Esophagus muscularis mucosa (tissue), 4 donors: ENCODE measurements around the gene MRGPRX2. TPM values are rescaled to one million over a fixed set of nuclear protein-coding genes. Genes with fewer than 3 reads are reported as not detected.

Experiments
- DNase-seq: peaks from one replicate; pipeline ENCODE4 v3.0.0-alpha.2; 2017; ENCODE audit errors: extremely low spot score
- H3K27ac ChIP-seq, 4 donors: fragments of 200-600 bp; sonication (generic); replicated peaks in 1 of 4; 1 replicate in 3 of 4; 2 replicates in 1 of 4; pipeline ENCODE4 v1.5.1; 2016 to 2019; ENCODE audit warnings: mild to moderate bottlenecking in 1 of 4
- H3K27me3 ChIP-seq, 4 donors: fragments of 200-600 bp; sonication (generic); one replicate each; pipeline versions ENCODE4 v1.5.1 to v1.6.0; 2016 to 2019
- H3K36me3 ChIP-seq, 4 donors: fragments of 200-600 bp; sonication (generic); one replicate each; pipeline ENCODE4 v1.5.1; 2016 to 2019
- H3K4me1 ChIP-seq, 4 donors: fragments of 200-600 bp; sonication (generic); one replicate each; pipeline ENCODE4 v1.5.1; 2016 to 2019
- H3K4me3 ChIP-seq, 4 donors: fragments of 200-600 bp; sonication (generic); 1 replicate in 2 of 4; 2 replicates in 2 of 4; pipeline ENCODE4 v1.5.1; 2016 to 2019; ENCODE audit warnings: mild to moderate bottlenecking in 4 of 4, moderate library complexity in 1 of 4
- H3K9me3 ChIP-seq, 4 donors: fragments of 200-600 bp; sonication (generic); 1 replicate in 3 of 4; 2 replicates in 1 of 4; pipeline ENCODE4 v1.5.1; 2016 to 2019
- EP300 ChIP-seq: sonication (generic); formaldehyde crosslinking; IDR thresholded peaks from one replicate; pipeline ENCODE4 v1.6.1; 2017; ENCODE audit warnings: antibody characterized with exemption
- POLR2A ChIP-seq: fragments of 450-650 bp; IDR thresholded peaks from one replicate; pipeline ENCODE4 v1.6.1; 2017; ENCODE audit warnings: antibody characterized with exemption, moderate library complexity, mild to moderate bottlenecking, low read depth
- POLR2AphosphoS5 ChIP-seq, 2 donors: sonication (generic); formaldehyde crosslinking; IDR thresholded peaks; one replicate each; pipeline ENCODE4 v1.6.1; 2017; ENCODE audit warnings: antibody characterized with exemption in 2 of 2
- WGBS: methylation state at CpG from one replicate; pipeline ENCODE4 v1.1.5; 2018; 5-methylcytosine and 5-hydroxymethylcytosine counted together
- intact Hi-C: fragments of 100-400 bp; cut with DNase I; formaldehyde crosslinking; loops from one replicate; pipeline ENCODE4 v1.15.1; 2023
- total RNA-seq, 4 donors: library from RNA; depleted of rRNA; stranded (reverse); fragments of >200 nt; gene quantifications; one replicate each; pipeline versions ENCODE4 v1.1.0 to v1.2.1, GENCODE V29; 2016
- TF ChIP-seq, protein P1 (sequence below), 3 experiments: fragments of 200-600 bp in 2 of 3; fragments of 450-650 bp in 1 of 3; sonication (generic) in 2 of 3; IDR thresholded peaks; one replicate each; pipeline ENCODE4 v1.5.1; 2017 to 2019; ENCODE audit warnings: antibody characterized with exemption in 3 of 3, mild to moderate bottlenecking in 2 of 3, moderate library complexity in 1 of 3

The MRGPRX2 gene
- under 1 TPM in 3 of 4 donors, not detected in 1; 0.23 to 0.83 (median 0.83) TPM for total RNA-seq

DNA sequence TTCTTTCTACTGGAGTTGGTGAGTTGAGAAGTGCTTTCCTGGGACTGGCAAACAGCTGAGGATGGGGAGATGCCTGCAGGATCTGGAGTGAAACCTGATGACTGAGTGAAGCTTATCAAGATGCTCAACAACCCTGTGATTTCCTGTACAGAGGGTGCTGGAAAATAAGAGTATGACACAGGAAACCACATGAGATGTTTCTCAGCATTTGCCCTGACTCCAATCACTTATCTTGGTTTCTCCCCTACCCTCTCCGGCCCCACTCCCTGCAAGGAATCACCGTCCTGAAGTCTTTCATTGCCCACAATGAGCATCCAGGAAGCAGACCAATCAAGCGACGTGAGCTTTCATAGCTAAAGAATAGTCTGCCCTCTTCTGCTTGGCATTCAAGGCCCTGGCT is at the start of gene MRGPRX2:
MRGPRX2 (minus strand) TSS at position 89 of the 400 bp plus-strand sequence. CDS start 4,315 bp downstream, outside the sequence.
- H3K4me1 ChIP-seq = no peaks in the 10 kb centered on the region
- TF ChIP-seq EP300 (no peak), POLR2AphosphoS5 (IDR thresholded peaks at IDR 0.05) (no peak), POLR2A (no peak)
- TF ChIP-seq, protein P1, sequence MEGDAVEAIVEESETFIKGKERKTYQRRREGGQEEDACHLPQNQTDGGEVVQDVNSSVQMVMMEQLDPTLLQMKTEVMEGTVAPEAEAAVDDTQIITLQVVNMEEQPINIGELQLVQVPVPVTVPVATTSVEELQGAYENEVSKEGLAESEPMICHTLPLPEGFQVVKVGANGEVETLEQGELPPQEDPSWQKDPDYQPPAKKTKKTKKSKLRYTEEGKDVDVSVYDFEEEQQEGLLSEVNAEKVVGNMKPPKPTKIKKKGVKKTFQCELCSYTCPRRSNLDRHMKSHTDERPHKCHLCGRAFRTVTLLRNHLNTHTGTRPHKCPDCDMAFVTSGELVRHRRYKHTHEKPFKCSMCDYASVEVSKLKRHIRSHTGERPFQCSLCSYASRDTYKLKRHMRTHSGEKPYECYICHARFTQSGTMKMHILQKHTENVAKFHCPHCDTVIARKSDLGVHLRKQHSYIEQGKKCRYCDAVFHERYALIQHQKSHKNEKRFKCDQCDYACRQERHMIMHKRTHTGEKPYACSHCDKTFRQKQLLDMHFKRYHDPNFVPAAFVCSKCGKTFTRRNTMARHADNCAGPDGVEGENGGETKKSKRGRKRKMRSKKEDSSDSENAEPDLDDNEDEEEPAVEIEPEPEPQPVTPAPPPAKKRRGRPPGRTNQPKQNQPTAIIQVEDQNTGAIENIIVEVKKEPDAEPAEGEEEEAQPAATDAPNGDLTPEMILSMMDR (IDR thresholded peaks at IDR 0.05) = no peak
- no peaks in the 10 kb centered on the region for H3K36me3 ChIP-seq
- no peak for DNase-seq
- 60% methylated on average over 4 of the region's 4 CpGs for WGBS
- intact Hi-C loops = no loop called here
- H3K9me3 ChIP-seq = no peaks in the 10 kb centered on the region
- no peak within 1 kb of the TSS for H3K27ac ChIP-seq
- H3K4me3 ChIP-seq = no peak within 1 kb of the TSS
- no peaks in the 10 kb centered on the region for H3K27me3 ChIP-seq

DNA sequence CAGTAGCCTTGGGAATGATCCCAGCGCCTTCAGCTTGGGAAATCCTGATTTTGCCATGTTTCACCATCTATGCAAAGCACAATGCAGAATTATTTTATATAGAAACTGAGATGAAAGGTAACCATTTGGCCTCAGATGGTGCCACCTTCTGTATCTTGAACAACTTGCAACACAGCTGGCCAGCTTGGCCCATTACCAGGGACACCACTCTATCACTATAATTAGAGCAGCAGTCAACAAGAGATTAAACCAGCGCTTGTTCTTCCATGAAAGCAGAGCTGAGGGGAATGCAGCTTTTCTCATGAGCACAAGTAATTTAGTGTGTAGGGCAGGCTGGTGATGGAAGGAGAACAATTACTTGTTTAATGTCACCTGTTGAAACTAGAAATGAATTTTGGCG is 49.8 kb upstream of the MRGPRX2 start:
- no peaks in the 10 kb centered on the region for H3K36me3 ChIP-seq
- H3K27ac ChIP-seq = no peak overlapping the region
- no peaks in the 10 kb centered on the region for H3K9me3 ChIP-seq
- TF ChIP-seq, protein P1 (IDR thresholded peaks at IDR 0.05) = no peak
- TF ChIP-seq POLR2AphosphoS5 (IDR thresholded peaks at IDR 0.05) (no peak), POLR2A (no peak), EP300 (no peak)
- WGBS = 82% methylated on average over 3 of the region's 3 CpGs
- DNase-seq = no peak
- H3K27me3 ChIP-seq = peaks cover 0 to 20% (median 0%) of the 10 kb centered on the region in 4 donors
- intact Hi-C loops = no loop called here
- no peak overlapping the region for H3K4me3 ChIP-seq
- H3K4me1 ChIP-seq = no peaks in the 10 kb centered on the region

DNA sequence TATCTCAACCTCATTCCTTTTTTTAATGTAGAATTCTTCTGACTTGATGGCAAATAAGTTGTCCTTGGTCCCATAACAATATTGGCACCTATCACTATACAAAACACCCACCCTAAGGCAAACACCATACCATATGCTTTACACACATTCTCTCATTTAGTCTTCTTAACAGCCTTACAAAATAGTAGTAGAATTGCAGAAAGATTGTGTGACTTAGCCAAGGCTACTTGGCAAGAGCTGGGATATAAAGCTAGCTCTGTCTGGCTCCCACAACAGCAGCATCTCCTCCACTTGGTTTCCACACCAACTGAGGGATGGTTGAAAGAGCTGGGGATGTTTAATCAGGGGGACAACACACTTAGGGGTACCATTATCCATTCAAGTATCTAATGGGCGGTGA is 46.6 kb upstream of the MRGPRX2 start:
- Histone ChIP-seq H3K9me3 (no peaks in the 10 kb centered on the region), H3K4me3 (no peak overlapping the region), H3K27me3 (peaks cover 0 to 22% (median 0%) of the 10 kb centered on the region in 4 donors), H3K36me3 (no peaks in the 10 kb centered on the region), H3K4me1 (no peaks in the 10 kb centered on the region), H3K27ac (no peak overlapping the region)
- DNase-seq = no peak
- intact Hi-C loops = no loop called here
- no peak for TF ChIP-seq POLR2AphosphoS5 (IDR thresholded peaks at IDR 0.05)
- TF ChIP-seq, protein P1 (IDR thresholded peaks at IDR 0.05) = no peak
- no peak for TF ChIP-seq POLR2A
- TF ChIP-seq EP300 = no peak
- WGBS = 100% methylated on average over 1 of the region's 1 CpG

DNA sequence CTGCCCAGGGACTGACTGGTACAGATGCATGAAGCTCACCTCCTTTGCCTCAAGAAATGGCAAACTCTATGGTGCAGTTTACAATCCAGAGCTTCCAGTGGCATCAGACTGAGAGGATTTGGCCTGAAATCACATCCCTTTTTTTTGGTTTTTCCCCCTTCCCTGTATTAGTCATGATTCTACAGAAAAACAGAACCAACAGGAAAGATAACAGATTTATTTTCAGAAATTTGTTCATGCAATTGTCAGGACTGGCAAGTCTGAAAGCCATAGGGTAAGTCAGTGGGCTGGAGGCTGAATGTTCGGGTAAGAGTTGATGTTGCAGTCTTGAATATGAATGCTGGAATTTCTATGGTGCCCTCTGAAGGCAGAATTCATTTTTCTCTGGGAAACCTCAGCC is 44.5 kb upstream of the MRGPRX2 start:
- intact Hi-C loops = no loop called here
- 100% methylated on average over 1 of the region's 1 CpG for WGBS
- peak; percentile 26 for DNase-seq

More for the DNA sequence above, 44.5 kb upstream of the MRGPRX2 start:
- TF ChIP-seq EP300 (no peak), POLR2AphosphoS5 (IDR thresholded peaks at IDR 0.05) (no peak), POLR2A (no peak)
- TF ChIP-seq, protein P1 (IDR thresholded peaks at IDR 0.05) = no peak
- Histone ChIP-seq H3K9me3 (no peaks in the 10 kb centered on the region), H3K27me3 (peaks cover 0 to 19% (median 0%) of the 10 kb centered on the region in 4 donors), H3K4me1 (no peaks in the 10 kb centered on the region), H3K4me3 (no peak overlapping the region), H3K36me3 (no peaks in the 10 kb centered on the region), H3K27ac (no peak overlapping the region)
